NCI-H82 (cell line): Measurements from ENCODE around the gene DUS3L.
A peak's percentile ranks its signal among the peaks of the same experiment; 100 is the strongest.
"Not testable (repeated sequence)": the region's sequence is repeated elsewhere in the genome, so short reads cannot be mapped to it uniquely, and the experiment has no call there.

ENCODE experiments used
- DNase-seq: peaks from one replicate; lab custom pipeline; 2025; lab: John Stamatoyannopoulos, UW

Gene DUS3L

DNA sequence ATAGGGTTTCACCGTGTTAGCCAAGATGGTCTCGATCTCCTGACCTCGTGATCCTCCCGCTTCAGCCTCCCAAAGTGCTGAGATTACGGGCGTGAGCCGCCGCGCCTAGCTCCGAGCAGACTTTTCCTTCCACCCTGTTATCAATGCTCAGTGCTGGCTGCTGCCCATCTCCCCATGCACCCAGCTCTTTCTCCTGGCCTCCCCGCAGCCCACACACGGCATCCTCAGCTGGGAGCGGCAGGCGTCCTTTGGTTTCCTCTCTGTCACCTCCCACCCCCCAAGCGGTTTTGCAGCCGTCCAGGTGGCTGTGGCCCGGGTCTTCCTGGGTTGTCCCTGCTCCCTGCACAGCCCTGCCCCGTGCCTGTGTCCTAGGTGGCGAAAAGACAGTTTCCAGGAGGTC, 18.5 kb downstream of the DUS3L start:
- DNase-seq, result no peak

DNA sequence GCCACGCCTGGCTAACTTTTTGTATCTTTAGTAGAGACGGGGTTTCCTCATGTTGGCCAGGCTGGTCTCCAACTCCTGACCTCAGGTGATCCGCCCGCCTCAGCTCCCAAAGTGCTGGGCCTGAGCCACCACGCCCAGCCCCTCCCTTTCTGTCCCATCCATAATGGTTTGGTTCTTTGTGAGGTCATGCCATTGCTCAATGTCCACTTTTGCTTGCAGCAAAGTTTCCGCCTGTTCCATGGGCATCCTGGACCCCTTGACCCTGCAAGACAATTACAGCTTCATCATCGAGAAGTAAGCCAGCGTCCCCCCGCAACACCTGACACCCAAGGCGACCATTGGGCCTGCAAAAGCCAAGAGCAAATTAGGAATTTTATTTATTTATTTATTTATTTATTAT, 23.0 kb downstream of the DUS3L start:
- DNase-seq, result no peak

DNA sequence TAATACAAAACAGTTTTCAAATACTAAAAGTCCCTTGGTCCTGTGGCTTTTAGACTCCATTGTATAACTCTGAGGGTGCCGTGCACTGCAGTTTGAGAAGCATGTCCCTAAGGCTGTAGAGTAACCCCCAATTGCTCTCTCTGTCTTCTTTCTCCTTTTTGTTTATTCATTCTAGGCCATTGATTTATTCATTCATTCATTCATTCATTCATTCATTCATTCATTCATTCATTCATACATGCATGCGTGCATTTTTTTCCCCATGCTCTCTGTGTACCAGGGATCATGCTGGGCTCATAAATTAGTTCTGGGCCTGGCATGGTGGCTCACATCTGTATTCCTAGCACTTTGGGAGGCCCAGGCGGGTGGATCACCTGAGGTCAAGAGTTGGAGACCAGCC, 25.7 kb downstream of the DUS3L start:
- DNase-seq, result no peak

DNA sequence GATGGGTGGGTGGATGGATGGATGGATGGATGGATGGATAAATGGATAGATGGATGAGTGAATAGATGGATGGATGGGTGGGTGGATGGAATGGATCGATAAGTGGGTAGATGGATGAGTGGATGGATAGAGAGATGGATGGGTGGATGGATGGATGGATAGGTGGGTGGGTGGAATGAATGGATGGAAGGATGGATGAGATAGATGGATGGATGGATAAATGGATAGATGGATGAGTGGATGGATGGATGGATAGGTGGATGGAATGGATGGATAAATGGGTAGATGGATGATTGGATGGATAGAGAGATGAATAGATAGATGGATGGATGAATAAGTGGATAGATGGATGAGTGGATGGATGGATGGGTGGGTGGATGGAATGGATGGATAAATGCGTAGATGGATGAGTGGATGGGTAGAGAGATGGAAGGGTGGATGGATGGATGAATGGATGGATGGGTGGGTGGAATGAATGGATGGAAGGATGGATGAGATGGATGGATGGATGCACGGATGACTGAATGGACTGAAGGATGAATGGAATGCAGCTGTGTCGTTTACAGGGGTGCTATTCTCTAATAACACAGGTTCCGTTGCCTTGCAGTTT, 28.2 kb downstream of the DUS3L start:
- DNase-seq, result no peak

DNA sequence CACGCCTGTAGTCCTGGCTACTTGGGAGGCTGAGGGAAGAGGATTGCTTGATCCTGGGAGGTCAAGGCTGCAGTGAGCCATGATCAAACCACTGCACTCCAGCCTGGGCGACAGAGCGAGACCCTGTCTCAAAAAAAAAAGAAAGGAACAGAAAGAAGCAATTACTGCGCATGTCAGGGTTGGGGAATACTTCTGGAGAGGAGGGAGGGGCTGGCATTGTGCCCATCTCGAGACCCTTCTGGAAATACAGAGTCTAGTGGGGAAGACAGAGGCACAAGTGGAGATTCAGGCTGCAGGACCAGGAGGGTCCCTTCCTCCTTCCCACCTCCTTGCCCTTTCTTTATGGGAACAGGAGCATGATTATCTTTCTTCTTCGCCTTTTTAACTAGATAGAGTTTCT, 37.2 kb downstream of the DUS3L start:
- no peak for DNase-seq

DNA sequence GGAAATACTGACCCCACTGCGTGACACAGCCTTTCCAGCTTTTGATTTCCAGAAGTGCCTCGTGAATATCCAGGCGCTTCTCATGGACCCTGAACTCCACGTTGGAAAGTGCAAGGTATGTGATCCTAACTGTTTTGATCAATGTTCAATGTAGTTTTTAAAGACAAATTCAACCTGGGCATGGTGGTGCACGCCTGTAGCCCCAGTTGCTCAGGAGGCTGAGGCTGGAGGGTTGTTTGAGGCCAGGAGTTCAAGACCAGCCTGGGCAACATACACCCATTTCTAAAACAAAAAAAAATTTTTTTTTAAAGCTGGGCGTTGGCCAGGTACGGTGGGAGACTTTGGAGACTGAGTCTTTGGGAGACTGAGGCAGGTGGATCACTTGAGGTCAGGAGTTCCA, 39.3 kb downstream of the DUS3L start:
- DNase-seq, result no peak

DNA sequence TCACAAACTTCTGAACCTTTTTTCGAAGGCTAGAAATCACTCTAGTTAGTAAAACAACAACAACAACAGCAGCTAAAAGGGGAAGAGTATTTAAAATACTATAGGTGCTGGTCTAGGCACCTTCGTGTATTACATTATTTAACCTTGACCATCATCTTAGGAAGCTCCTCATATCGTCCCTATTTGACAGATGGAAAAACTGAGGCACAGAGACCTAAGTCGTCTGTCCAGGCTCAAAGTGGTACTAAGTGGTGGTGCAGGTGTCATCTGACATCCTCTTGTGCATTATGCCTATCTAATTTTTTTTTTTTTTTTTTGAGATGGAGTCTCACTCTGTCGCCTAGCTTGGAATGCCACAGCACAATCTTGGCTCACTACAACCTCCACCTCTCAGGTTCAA, 41.5 kb downstream of the DUS3L start:
- DNase-seq, result no peak

DNA sequence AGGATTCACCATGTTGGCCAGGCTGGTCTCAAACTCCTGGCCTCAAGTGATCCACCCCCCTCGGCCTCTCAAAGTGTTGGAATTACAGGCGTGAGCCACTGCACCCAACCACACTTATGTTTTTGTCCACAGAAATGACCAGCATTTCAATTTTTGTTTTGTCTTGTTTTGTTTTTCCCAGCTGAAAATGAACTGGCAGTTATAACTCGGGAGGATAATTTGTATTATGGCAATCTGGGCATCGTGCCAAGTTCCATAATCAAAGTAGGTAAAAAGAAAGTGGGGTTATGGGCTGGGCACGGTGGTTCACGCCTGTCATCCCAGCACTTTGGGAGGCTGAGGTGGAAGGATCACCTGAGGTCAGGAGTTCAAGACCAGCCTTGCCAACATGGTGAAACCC, 42.0 kb downstream of the DUS3L start:
- DNase-seq, result peak; percentile 14

DNA sequence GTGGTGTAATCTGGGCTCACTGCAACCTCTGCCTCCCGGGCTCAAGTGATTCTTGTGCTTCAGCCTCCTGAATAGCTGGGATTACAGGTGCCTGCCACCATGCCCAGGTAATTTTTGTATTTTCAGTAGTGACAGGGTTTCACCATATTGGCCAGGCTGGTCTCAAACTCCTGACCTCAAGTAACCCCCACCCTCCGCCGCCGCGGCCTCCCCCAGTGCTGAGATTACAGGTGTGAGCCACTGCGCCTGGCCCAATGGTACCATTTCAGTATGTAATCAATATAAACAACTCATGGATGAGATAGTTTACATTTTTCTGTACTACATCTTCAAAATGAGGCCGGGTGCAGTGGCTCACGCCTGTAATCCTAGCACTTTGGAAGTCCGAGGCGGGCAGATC, 46.0 kb downstream of the DUS3L start:
- DNase-seq, result not testable (repeated sequence)

DNA sequence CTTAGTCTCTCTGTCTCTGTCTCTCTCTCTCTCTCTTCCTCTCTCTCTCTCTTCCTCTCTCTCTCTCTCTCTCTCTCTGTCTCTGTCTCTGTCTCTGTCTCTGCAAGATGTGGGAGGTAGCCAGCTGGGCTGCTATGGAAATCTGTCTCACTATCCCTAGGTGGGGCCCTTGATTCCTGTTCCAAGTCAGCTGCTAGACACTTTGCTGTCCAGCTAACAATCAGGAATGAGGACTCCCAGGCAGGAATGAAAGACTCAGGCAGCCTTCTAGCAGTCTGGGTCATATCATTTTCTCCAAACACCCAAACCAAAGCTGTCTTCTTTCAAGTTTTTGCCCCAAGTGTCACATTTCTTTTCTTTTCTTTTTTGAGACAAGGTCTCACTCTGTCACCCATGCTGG, 47.3 kb downstream of the DUS3L start:
- DNase-seq, result no peak

DNA sequence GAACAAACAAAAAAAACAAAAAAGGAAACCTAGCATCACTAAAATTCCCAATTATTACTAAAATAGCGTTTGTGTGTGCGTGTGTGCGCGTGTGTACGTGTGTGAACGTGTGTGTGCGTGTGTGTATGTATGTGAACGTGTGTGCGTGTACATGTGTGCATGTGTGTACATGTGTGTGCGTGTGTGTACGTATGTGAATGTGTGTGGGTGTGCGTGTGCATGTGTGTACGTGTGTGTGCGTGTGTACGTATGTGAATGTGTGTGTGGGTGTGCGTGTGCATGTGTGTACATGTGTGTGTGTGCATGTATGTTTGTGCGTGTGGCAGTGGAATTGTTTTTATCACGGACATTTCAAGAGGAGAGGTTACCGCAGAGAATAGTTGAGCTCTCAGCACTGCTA, 48.9 kb downstream of the DUS3L start:
- DNase-seq, result no peak

DNA sequence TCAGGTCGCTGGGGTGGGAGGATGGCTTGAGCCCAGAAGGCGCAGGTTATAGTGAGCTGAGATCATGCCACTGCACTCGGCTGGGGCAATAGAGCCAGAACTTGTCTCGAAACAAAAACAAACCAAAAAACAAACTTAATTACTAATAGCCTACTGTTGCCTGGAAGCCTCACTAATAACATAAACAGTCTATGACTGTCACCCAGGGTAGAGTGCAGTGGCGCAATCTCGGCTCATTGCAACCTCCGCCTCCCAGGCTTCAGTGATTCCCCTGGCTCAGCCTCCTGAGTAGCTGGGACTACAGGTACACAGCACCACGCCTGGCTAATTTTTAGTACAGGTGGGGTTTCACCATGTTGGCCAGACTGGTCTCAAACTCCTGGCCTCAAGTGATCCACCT, 52.5 kb downstream of the DUS3L start:
- no peak for DNase-seq
